H9 (cell line): ENCODE data around the gene STH. TPM values are rescaled to one million over a fixed set of nuclear protein-coding genes. Genes with fewer than 3 reads are reported as not detected.

Experiments used
- DNase-seq: peaks from one replicate; pipeline ENCODE4 v3.0.0-alpha.2; 2017
- H2AFZ ChIP-seq: one replicate; pipeline ENCODE4 v1.6.1; 2013; ENCODE audit warnings: mild to moderate bottlenecking, low read length, control low read depth, moderate library complexity
- H2AK5ac ChIP-seq: 2 replicates; pipeline ENCODE4 v1.6.1; 2013; ENCODE audit warnings: low read length, control low read depth, mixed read lengths; ENCODE audit not compliant: insufficient read length
- H2BK120ac ChIP-seq: one replicate; pipeline ENCODE4 v1.6.1; 2013; ENCODE audit warnings: low read depth, mild to moderate bottlenecking, low read length, control low read depth, inconsistent platforms; ENCODE audit not compliant: poor library complexity, severe bottlenecking
- H2BK12ac ChIP-seq: 2 replicates; pipeline ENCODE4 v1.6.1; 2013; ENCODE audit warnings: low read length, control low read depth, mixed read lengths, low read depth; ENCODE audit not compliant: insufficient read length
- H2BK15ac ChIP-seq: 2 replicates; pipeline ENCODE4 v1.6.1; 2013; ENCODE audit warnings: low read depth, low read length, control low read depth
- H2BK20ac ChIP-seq: one replicate; pipeline ENCODE4 v1.6.1; 2013; ENCODE audit warnings: low read depth, mild to moderate bottlenecking, low read length, control low read depth, inconsistent platforms; ENCODE audit not compliant: poor library complexity, severe bottlenecking
- H2BK5ac ChIP-seq: 2 replicates; pipeline ENCODE4 v1.6.1; 2013; ENCODE audit warnings: low read length, control low read depth, mixed read lengths; ENCODE audit not compliant: insufficient read length
- H3K14ac ChIP-seq: 2 replicates; pipeline ENCODE4 v1.6.1; 2013; ENCODE audit warnings: low read length, control low read depth; ENCODE audit not compliant: insufficient read depth
- H3K18ac ChIP-seq: 2 replicates; pipeline ENCODE4 v1.6.1; 2013; ENCODE audit warnings: low read depth, mild to moderate bottlenecking, mixed read lengths, low read length, control low read depth; ENCODE audit not compliant: insufficient read length
- H3K23ac ChIP-seq: 2 replicates; pipeline ENCODE4 v1.6.1; 2013; ENCODE audit warnings: low read length, control low read depth, mixed read lengths, low read depth; ENCODE audit not compliant: insufficient read length
- H3K23me2 ChIP-seq: 2 replicates; pipeline ENCODE4 v1.6.1; 2013; ENCODE audit warnings: low read depth, mild to moderate bottlenecking, mixed read lengths, low read length, control low read depth; ENCODE audit not compliant: insufficient read length, poor library complexity, severe bottlenecking
- H3K27ac ChIP-seq: 2 replicates; pipeline ENCODE4 v1.5.1; 2013; ENCODE audit warnings: low read length, control low read depth, mixed read lengths, low read depth; ENCODE audit not compliant: insufficient read length
- H3K27me3 ChIP-seq: 2 replicates; pipeline ENCODE4 v1.6.1; 2013; ENCODE audit warnings: low read length, control low read depth, inconsistent platforms; ENCODE audit not compliant: insufficient read depth
- H3K4ac ChIP-seq: 2 replicates; pipeline ENCODE4 v1.6.1; 2013; ENCODE audit warnings: low read depth, mild to moderate bottlenecking, control low read depth, inconsistent platforms, low read length, moderate library complexity
- H3K4me1 ChIP-seq: 2 replicates; pipeline ENCODE4 v1.6.1; 2013; ENCODE audit warnings: low read length, control low read depth, inconsistent platforms; ENCODE audit not compliant: insufficient read depth
- H3K4me2 ChIP-seq: 2 replicates; pipeline ENCODE4 v1.6.1; 2013; ENCODE audit warnings: low read length, control low read depth, mixed read lengths; ENCODE audit not compliant: insufficient read length, insufficient read depth
- H3K56ac ChIP-seq: 2 replicates; pipeline ENCODE4 v1.6.1; 2013; ENCODE audit warnings: low read depth, mild to moderate bottlenecking, mixed read lengths, low read length, control low read depth; ENCODE audit not compliant: insufficient read length
- H3K79me1 ChIP-seq: 2 replicates; pipeline ENCODE4 v1.6.1; 2013; ENCODE audit warnings: low read depth, mild to moderate bottlenecking, moderate library complexity, low read length, control low read depth, inconsistent platforms; ENCODE audit not compliant: insufficient read depth, poor library complexity, severe bottlenecking
- H3K79me2 ChIP-seq: 2 replicates; pipeline ENCODE4 v1.6.1; 2013; ENCODE audit warnings: low read length, control low read depth, inconsistent platforms; ENCODE audit not compliant: insufficient read depth
- H3K9ac ChIP-seq: 2 replicates; pipeline ENCODE4 v1.6.1; 2013; ENCODE audit warnings: low read length, control low read depth, mixed read lengths; ENCODE audit not compliant: insufficient read length; ENCODE audit errors: extremely low read depth
- H3K9me3 ChIP-seq: one replicate; pipeline ENCODE4 v1.6.1; 2013; ENCODE audit warnings: low read depth, low read length, inconsistent platforms; ENCODE audit not compliant: control insufficient read depth
- H3T11ph ChIP-seq: one replicate; pipeline ENCODE4 v1.6.1; 2013; ENCODE audit warnings: mild to moderate bottlenecking, low read length, control low read depth, inconsistent platforms
- H4K20me1 ChIP-seq: one replicate; pipeline ENCODE4 v1.6.1; 2013; ENCODE audit not compliant: control insufficient read depth, insufficient read length, insufficient read depth
- H4K5ac ChIP-seq: 2 replicates; pipeline ENCODE4 v1.6.1; 2013; ENCODE audit warnings: low read depth, mild to moderate bottlenecking, mixed read lengths, low read length, control low read depth; ENCODE audit not compliant: insufficient read length
- H4K8ac ChIP-seq: replicated peaks from 2 replicates; pipeline ENCODE4 v1.6.1; 2013; ENCODE audit warnings: low read length, control low read depth, mixed read lengths, low read depth; ENCODE audit not compliant: insufficient read length
- H4K91ac ChIP-seq: 2 replicates; pipeline ENCODE4 v1.6.1; 2013; ENCODE audit warnings: low read depth, mild to moderate bottlenecking, moderate library complexity, mixed read lengths, low read length, control low read depth; ENCODE audit not compliant: insufficient read length
- H3K27ac Mint-ChIP-seq, 3 experiments: 2 replicates in 2 of 3; 3 replicates in 1 of 3; pipeline ENCODE4 v1.8.0; 2020 to 2021; ENCODE audit warnings: mixed read lengths in 3 of 3, mild to moderate bottlenecking in 1 of 3, moderate library complexity in 1 of 3
- H3K27me3 Mint-ChIP-seq: 2 replicates; pipeline ENCODE4 v1.8.0; 2021; ENCODE audit warnings: low read depth, mild to moderate bottlenecking, moderate library complexity, mixed read lengths
- H3K36me3 Mint-ChIP-seq, 3 experiments: 2 replicates in 2 of 3; 3 replicates in 1 of 3; pipeline ENCODE4 v1.8.0; 2020 to 2021; ENCODE audit warnings: low read depth in 3 of 3, mixed read lengths in 3 of 3; ENCODE audit not compliant: insufficient read depth in 1 of 3
- H3K4me1 Mint-ChIP-seq, 2 experiments: 2 replicates each; pipeline ENCODE4 v1.8.0; 2020; ENCODE audit warnings: mixed read lengths in 2 of 2
- H3K4me3 Mint-ChIP-seq, 2 experiments: 2 replicates in 1 of 2; 3 replicates in 1 of 2; pipeline ENCODE4 v1.8.0; 2020 to 2021; ENCODE audit warnings: mild to moderate bottlenecking in 2 of 2, mixed read lengths in 2 of 2, moderate library complexity in 1 of 2
- H3K9me3 Mint-ChIP-seq, 2 experiments: 2 replicates in 1 of 2; 3 replicates in 1 of 2; pipeline ENCODE4 v1.8.0; 2020; ENCODE audit warnings: mild to moderate bottlenecking in 2 of 2, mixed read lengths in 2 of 2, moderate library complexity in 1 of 2
- CTCF ChIP-seq: fragments of 200-600 bp; sonication (generic); conservative IDR thresholded peaks from 3 replicates; pipeline ENCODE4 v1.8.0; 2021; ENCODE audit warnings: antibody characterized with exemption, mild to moderate bottlenecking
- WGBS: extraction: QIAGEN DNeasy Blood & Tissue Kit; methylation state at CpG from one replicate; pipeline ENCODE4 v1.1.7; 2013; ENCODE audit warnings: missing lambda C conversion rate, low lambda C conversion rate, mixed read lengths; ENCODE audit not compliant: insufficient read length; ENCODE audit errors: extremely low coverage; 5-methylcytosine and 5-hydroxymethylcytosine counted together
- total RNA-seq: library from RNA; stranded (reverse); gene quantifications from 2 replicates; pipeline ENCODE4 v1.2.1, GENCODE V29; 2021

The STH gene
- total RNA-seq, 1 experiment from 2014 or later, result not detected

- no peak overlapping the region for H3K23ac ChIP-seq
- no peak overlapping the region for H4K5ac ChIP-seq
- H3K14ac ChIP-seq, result no peak overlapping the region
- H3K4me2 ChIP-seq, result no peak overlapping the region
- DNase-seq, result no peak
- no peak overlapping the region for H3K18ac ChIP-seq
- H3K56ac ChIP-seq, result no peak overlapping the region
- no peak overlapping the region for H2BK5ac ChIP-seq
- H2BK120ac ChIP-seq, result no peak overlapping the region
- Mint-ChIP-seq H3K27ac (no peak overlapping the region; a peak in 1 of 7 replicates), H3K4me3 (no peak overlapping the region), H3K36me3 (peaks cover 26 to 81% (median 78%) of the 10 kb centered on the region in 3 experiments; a peak in 6 of 7 replicates), H3K9me3 (no peaks in the 10 kb centered on the region), H3K27me3 (peaks cover 2% of the 10 kb centered on the region; the same call in 1 of the 2 replicates), H3K4me1 (peaks cover 13 to 18% of the 10 kb centered on the region in 2 experiments)
- H3K4me1 ChIP-seq, result no peaks in the 10 kb centered on the region
- no peak overlapping the region for H2BK20ac ChIP-seq
- no peaks in the 10 kb centered on the region for H3K9me3 ChIP-seq
- H3K4ac ChIP-seq, result no peak overlapping the region
- no peak overlapping the region for H4K91ac ChIP-seq
- H2AFZ ChIP-seq, result no peak overlapping the region
- WGBS, result no CpG with 5 or more reads among the region's 2 CpGs
- H4K20me1 ChIP-seq, result no peaks in the 10 kb centered on the region
- no peak overlapping the region for H4K8ac ChIP-seq
- H3K23me2 ChIP-seq, result no peaks in the 10 kb centered on the region
- H2BK15ac ChIP-seq, result no peak overlapping the region
- H3K9ac ChIP-seq, result no peak overlapping the region
- no peaks in the 10 kb centered on the region for H3K79me2 ChIP-seq
- H3T11ph ChIP-seq, result no peak overlapping the region
- no peak overlapping the region for H2AK5ac ChIP-seq
- H2BK12ac ChIP-seq, result no peak overlapping the region
- no peak overlapping the region for H3K27ac ChIP-seq
- H3K27me3 ChIP-seq, result no peaks in the 10 kb centered on the region
- TF ChIP-seq CTCF, result no peak
- H3K79me1 ChIP-seq, result no peaks in the 10 kb centered on the region
Measured at GRCh38 chr17:46042246-46042645, 43.2 kb downstream of the STH start.
